Measurements from ENCODE around the gene BMI1.
"Not testable (repeated sequence)": the region's sequence is repeated elsewhere in the genome, so short reads cannot be mapped to it uniquely, and the experiment has no call there.

BMI1 gene

GRCh38 chr10:22339761-22340328 is 18.9 kb downstream of the BMI1 start:
- no peak for DNase-seq (ENCODE audit: low read depth)

DNA sequence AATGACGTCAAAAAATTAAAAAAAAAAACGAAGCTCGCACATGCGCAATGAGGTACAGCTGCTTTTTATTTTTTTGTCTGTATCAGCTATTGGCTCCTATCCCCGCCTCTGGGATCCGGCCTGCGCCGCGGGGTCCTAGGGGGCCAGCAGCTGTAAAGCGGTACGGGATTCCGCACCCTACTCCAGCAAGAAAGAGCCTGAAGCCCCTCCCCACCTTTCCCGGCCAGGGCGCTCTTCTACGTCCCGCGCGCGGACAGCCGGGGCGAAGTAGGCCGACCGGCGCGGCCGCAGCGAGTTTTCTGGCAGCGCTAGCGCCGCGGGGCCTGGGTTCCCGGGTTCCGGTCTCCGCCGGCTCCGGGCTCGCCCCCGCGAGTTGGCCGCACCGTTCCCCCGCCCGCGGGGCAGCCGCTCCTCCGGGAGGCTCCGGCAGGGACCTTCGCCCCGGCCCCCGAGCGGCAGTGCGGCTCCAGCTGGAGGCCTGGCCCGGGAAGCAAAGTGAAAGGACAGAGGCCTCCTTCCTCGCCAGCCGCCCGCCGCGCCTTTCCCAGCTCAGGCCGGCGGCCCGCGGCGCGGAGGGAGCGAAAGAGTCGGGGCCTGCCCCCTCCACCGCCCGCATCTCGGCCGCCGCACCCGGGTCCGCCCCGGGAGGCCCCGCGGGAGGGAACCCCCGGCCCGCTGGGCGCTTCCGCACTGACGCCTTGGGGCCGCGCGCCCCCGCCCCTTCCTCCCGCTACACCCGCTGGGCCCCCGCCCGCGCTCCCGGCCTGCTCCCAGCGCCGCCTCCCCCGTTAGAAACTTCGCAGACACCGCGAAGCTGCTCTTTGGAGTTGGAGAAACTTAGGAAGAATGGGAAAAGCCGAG is 19.7 kb downstream of the BMI1 start:
- DNase-seq (ENCODE audit: low read depth), result no peak

GRCh38 chr10:22341190-22341925 is 20.5 kb downstream of the BMI1 start:
- no peak for DNase-seq (ENCODE audit: low read depth)

GRCh38 chr10:22341926-22342196 is 21.0 kb downstream of the BMI1 start:
- no peak for DNase-seq (ENCODE audit: low read depth)

DNA sequence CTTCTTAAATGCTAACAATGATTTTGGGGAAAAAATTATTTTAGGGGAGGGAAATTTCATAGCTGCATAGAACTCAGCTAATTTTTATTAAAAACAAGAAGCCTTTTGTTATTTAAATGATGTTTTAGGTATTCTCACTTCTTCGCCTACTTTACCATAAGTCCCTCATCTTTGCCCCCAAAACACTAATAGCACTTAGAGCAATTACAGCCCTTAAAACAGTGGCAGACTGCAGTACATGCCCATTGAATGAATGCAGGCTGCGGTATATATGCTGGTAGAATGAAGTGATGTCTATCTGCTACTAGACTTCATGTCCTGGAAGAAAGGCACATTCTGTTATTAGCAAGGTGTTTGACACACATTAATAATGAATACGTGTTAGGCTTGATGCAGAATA is 21.5 kb downstream of the BMI1 start:
- DNase-seq (ENCODE audit: low read depth), result no peak

DNA sequence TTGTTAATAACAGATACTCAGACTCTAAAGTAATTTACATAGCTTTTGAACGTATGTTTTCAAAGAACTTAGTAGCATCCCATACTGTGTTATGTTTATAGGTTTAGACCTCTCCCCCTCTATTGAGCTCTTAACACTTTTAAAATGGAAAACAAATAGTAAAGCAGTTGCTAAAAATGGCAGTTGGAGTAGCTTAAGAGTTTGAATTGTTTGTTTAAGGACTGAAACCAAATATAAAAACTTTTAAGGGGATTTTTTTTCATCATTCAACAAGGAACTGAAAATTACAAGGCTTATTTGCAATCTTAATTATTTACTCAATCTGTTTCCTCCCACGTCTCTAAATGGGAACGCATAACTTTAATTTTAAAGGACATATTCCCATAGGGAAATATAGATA is 22.8 kb downstream of the BMI1 start:
- DNase-seq (ENCODE audit: low read depth), result no peak

DNA sequence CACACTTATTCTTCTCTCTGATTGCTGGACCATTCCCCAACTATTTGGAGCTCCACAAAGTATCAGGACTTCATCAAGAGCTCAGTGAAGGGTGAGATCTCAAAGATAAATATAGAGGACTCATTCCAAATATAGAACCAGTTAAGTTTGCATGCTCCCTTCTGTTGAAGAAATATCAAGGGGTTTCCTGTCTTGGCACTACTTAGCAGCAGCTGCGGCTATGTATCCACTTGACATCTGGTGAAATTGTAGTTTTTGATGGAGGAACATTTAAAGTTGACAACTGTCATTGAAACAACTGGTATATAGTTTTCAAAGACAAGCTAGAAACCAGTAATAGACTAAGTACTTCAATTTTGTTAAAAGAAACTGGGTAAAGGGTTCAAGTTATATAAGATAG is 23.4 kb downstream of the BMI1 start:
- DNase-seq (ENCODE audit: low read depth), result no peak

GRCh38 chr10:22344781-22345300 is 23.9 kb downstream of the BMI1 start:
- no peak for DNase-seq (ENCODE audit: low read depth)

DNA sequence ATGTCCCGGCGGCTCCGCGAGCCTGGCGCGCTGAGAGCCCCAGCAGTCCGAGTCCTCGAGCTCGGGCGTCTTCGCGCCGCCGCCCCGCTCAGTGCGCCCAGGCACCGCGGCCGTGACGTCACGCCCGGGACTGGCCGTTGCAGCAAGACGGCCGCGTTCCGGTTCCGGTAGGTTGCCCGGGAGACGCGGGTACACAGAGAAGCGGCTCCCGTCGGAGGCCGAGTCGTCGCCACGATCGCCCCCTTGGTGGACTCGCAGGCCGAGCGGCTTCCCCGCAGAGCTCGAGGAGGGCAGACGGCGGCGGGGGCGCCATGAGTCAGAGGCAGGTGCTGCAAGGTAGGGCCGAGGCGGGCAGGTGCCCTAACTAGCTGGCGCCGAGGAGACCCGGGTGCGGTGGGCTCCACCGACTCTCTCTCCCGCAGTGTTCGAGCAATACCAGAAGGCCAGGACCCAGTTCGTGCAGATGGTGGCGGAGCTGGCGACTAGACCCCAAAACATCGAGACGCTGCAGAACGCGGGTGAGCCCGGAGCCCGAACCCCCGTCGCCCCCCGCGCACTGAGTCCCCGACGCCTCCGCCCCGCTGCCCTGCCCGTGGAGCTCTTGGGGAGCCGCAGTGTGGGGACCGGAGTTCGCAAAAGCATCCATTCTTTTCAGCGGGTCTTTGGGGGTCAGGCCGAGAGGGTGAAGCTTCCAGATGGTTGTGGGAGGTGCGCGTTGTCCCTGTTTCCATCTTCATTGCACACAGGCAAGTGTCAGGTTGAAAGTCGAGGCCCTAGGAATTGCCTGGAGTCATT is 24.6 kb downstream of the BMI1 start, which contains the start of gene SPAG6:
Gene SPAG6, plus strand, starts transcription at position 196 of the 795 bp plus-strand sequence. Its CDS starts 116 bp downstream, at position 312.
- no peak for DNase-seq (ENCODE audit: low read depth)

- no peak for DNase-seq (ENCODE audit: low read depth)
Measured at GRCh38 chr10:22346096-22346661, 25.3 kb downstream of the BMI1 start.

DNA sequence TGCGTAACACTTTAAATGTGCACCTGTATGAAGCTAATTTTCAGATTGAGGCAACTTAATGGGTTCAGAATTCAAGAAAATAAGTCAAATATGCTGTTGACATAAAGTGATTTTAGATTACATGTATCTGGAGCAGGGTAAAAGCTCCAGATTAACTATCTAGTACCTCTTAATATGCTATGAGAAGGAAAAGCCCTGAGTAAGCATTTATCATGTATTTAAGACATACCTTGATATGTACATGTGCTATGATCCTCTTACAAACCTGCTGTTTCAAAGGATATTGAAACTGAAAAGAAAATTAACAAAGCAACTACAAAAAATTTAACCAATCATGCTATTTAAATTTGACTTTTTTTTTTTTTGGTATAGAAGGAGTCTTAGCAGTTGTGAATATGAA is 28.9 kb downstream of the BMI1 start:
- no peak for DNase-seq (ENCODE audit: low read depth)

- no peak for DNase-seq (ENCODE audit: low read depth)
Measured at GRCh38 chr10:22351131-22351703, 30.3 kb downstream of the BMI1 start.

DNA sequence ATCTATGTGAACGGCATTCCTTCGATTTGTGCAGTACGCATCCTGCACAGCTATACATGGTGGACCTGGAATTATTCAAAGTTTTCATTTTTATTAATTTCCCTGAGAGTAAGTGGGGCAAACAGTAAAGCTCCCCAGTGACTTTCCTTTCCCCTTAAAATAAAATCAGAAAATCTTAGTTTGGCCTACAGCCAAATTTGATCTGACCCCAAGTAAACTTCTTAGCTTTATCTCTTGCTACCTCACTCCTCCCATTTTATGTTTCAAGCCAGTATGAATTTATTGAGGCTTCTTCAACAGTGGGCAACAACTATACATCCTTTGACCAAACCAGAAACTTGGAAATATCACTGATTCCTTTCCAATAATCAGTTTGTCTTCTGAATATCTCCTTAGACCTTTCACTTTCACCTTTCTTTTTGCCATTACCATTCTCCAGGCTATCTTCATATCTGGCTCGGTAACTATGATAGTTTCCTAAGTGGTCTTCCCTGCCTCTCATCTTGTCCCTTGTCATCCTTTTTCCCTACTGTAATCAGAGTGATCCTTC is 35.5 kb downstream of the BMI1 start:
- no peak for DNase-seq (ENCODE audit: low read depth)

DNA sequence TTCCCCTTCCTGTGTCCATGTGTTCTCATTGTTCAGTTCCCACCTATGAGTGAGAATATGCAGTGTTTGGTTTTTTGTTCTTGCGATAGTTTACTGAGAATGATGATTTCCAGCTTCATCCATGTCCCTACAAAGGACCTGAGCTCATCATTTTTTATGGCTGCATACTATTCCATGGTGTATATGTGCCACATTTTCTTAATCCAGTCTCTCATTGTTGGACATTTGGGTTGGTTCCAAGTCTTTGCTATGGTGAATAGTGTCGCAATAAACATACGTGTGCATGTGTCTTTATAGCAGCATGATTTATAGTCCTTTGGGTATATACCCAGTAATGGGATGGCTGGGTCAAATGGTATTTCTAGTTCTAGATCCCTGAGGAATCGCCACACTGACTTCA is 36.9 kb downstream of the BMI1 start:
- not testable (repeated sequence) for DNase-seq (ENCODE audit: low read depth)

- DNase-seq (ENCODE audit: low read depth), result no peak
Measured at GRCh38 chr10:22363305-22363704, 42.4 kb downstream of the BMI1 start.

GRCh38 chr10:22364407-22365140 is 43.7 kb downstream of the BMI1 start:
- DNase-seq (ENCODE audit: low read depth), result no peak

DNA sequence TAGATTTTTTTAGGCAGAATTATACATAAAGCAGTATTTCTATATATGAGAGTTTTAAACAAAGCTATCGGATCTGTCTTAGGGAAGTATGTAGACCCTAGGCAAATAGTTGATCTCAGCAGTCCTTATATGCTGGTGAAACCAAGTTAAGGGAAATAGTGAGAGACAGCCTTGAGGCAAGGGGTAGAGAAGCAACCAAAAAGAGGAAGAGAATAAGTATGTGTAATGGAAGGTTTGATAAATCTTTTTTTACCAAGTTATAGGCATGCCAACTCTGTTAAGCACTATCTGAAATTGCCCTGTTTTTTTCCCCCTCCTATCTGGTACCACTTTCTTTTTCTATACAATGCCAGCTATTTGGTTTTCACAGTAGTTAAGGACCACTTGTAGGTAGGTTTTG is 44.3 kb downstream of the BMI1 start:
- no peak for DNase-seq (ENCODE audit: low read depth)

GRCh38 chr10:22365644-22366434 is 44.9 kb downstream of the BMI1 start:
- DNase-seq (ENCODE audit: low read depth), result no peak

DNA sequence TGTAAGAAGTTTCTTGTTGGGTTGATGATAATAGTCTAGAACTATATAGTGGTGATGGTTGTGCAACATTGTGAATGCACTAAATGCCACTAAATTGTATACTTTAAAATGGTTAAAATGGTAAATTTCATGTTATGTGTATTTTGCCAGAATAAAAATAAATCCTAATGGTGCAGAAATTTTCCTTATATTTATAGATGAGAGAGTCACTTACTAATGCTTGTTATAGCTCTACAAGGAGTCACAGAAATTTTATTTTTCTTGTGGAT is 45.5 kb downstream of the BMI1 start:
- DNase-seq (ENCODE audit: low read depth), result no peak

GRCh38 chr10:22366771-22367170 is 45.9 kb downstream of the BMI1 start:
- no peak for DNase-seq (ENCODE audit: low read depth)

Data from activated T-helper 1 cell treated with Interleukin-2 at 50 U/mL for 16 hours (primary cell).